HCT116 (cell line): Measurements from ENCODE around the gene TTC33. TPM values are rescaled to one million over a fixed set of nuclear protein-coding genes. Genes with fewer than 3 reads are reported as not detected.

ENCODE experiments used
- ATAC-seq: fragments of 200-7000 bp; cut with Tn5 transposase; 2 replicates; pipeline ENCODE4 v1.9.1; 2020; ENCODE audit warnings: mild to moderate bottlenecking, moderate library complexity
- BruUV-seq: library from RNA; stranded (reverse); fragments of 400-500 nt; replicated peaks from 2 replicates; lab custom pipeline; 2021; lab: Mats Ljungman, UMichigan
- CTCF ChIA-PET: fragments of 300-600 bp; sonication (Branson Sonifier 250); formaldehyde crosslinking; loops from one replicate; lab custom pipeline; 2021; ENCODE audit warnings: antibody characterized with exemption; lab: Charles Lee
- POLR2A ChIA-PET: fragments of 300-600, 350-600 bp; sonication (Branson Sonifier 250); formaldehyde crosslinking; loops from one replicate; lab custom pipeline; 2021; ENCODE audit warnings: antibody characterized with exemption; lab: Charles Lee
- RAD21 ChIA-PET, 2 experiments: fragments of 300-600 bp; sonication (Branson Sonifier 250); formaldehyde crosslinking; loops; one replicate each; lab custom pipeline; 2023; ENCODE audit warnings: low total read pairs in 2 of 2; ENCODE audit not compliant: uncharacterized antibody in 2 of 2, unreplicated experiment in 2 of 2, low non-redundant PET in 1 of 2; lab: Charles Lee
- DNase-seq: peaks from one replicate; pipeline ENCODE4 v3.0.0-alpha.2; 2010; ENCODE audit warnings: low read depth, low spot score
- H2AFZ ChIP-seq: fragments of 200-600 bp; shearing (Covaris generic), sonication (generic); 2 replicates; pipeline ENCODE4 v1.6.1; 2017; ENCODE audit warnings: low read depth, mixed run types, mixed read lengths, antibody characterized with exemption, low read length; ENCODE audit not compliant: poor library complexity, severe bottlenecking
- H3K27ac ChIP-seq: 2 replicates; pipeline ENCODE4 v1.5.1; 2012; ENCODE audit warnings: low read depth, low read length
- H3K27me3 ChIP-seq: fragments of 200-600 bp; sonication (generic); 2 replicates; pipeline ENCODE4 v1.6.1; 2016; ENCODE audit warnings: mixed run types, low read length, mixed read lengths; ENCODE audit not compliant: insufficient read depth
- H3K36me3 ChIP-seq, 2 experiments: fragments of 200-500 bp in 1 of 2; fragments of 200-600 bp in 1 of 2; sonication (Bioruptor generic) in 1 of 2; sonication (generic) in 1 of 2; 2 replicates each; pipeline versions ENCODE4 v1.5.1 to v1.6.1; 2014 to 2016; ENCODE audit warnings: low read length in 2 of 2, inconsistent platforms in 1 of 2, mixed read lengths in 1 of 2, mixed run types in 1 of 2; ENCODE audit not compliant: insufficient read depth in 2 of 2, control insufficient read depth in 1 of 2
- H3K4me1 ChIP-seq, 2 experiments: fragments of 200-600 bp in 1 of 2; sonication (generic) in 1 of 2; 2 replicates each; pipeline versions ENCODE4 v1.5.1 to v1.6.1; 2012 to 2017; ENCODE audit warnings: low read length in 2 of 2, inconsistent platforms in 1 of 2, mild to moderate bottlenecking in 1 of 2, mixed read lengths in 1 of 2, mixed run types in 1 of 2, moderate library complexity in 1 of 2; ENCODE audit not compliant: insufficient read depth in 2 of 2, control insufficient read depth in 1 of 2
- H3K4me2 ChIP-seq: fragments of 200-600 bp; sonication (generic); 2 replicates; pipeline ENCODE4 v1.6.1; 2017; ENCODE audit warnings: mixed run types, low read length, mixed read lengths
- H3K4me3 ChIP-seq, 2 experiments: fragments of 200-600 bp in 1 of 2; sonication (generic) in 1 of 2; replicated peaks in 1 of 2; 2 replicates each; pipeline ENCODE4 v1.5.1; 2011 to 2016; ENCODE audit warnings: low read length in 2 of 2, control low read depth in 1 of 2, low read depth in 1 of 2, mild to moderate bottlenecking in 1 of 2, mixed read lengths in 1 of 2, mixed run types in 1 of 2
- H3K79me2 ChIP-seq: fragments of 200-600 bp; sonication (generic); 2 replicates; pipeline ENCODE4 v1.6.1; 2017; ENCODE audit warnings: mild to moderate bottlenecking, mixed run types, low read length, moderate library complexity, mixed read lengths; ENCODE audit not compliant: insufficient read depth
- H3K9ac ChIP-seq: fragments of 200-600 bp; sonication (generic); 2 replicates; pipeline ENCODE4 v1.6.1; 2016; ENCODE audit warnings: low read length, mixed read lengths
- H3K9me2 ChIP-seq: fragments of 200-600 bp; sonication (generic), shearing (Covaris generic); 2 replicates; pipeline ENCODE4 v1.6.1; 2017; ENCODE audit warnings: mixed run types, mild to moderate bottlenecking, moderate library complexity; ENCODE audit not compliant: insufficient read depth
- H3K9me3 ChIP-seq, 2 experiments: fragments of 200-500 bp in 1 of 2; fragments of 200-600 bp in 1 of 2; sonication (Bioruptor generic) in 1 of 2; sonication (generic) in 1 of 2; 2 replicates each; pipeline ENCODE4 v1.6.1; 2014 to 2017; ENCODE audit warnings: low read length in 2 of 2, mixed read lengths in 2 of 2, inconsistent platforms in 1 of 2, low read depth in 1 of 2, mild to moderate bottlenecking in 1 of 2, mixed run types in 1 of 2, moderate library complexity in 1 of 2; ENCODE audit not compliant: control insufficient read depth in 1 of 2, insufficient read depth in 1 of 2
- H4K20me1 ChIP-seq: fragments of 200-600 bp; sonication (generic), shearing (Covaris generic); 2 replicates; pipeline ENCODE4 v1.6.1; 2017; ENCODE audit warnings: mixed run types, mild to moderate bottlenecking, moderate library complexity; ENCODE audit not compliant: insufficient read depth
- CBX3 ChIP-seq: IDR thresholded peaks from 2 replicates; pipeline ENCODE4 v1.6.1; 2012; ENCODE audit warnings: low read depth
- CTCF ChIP-seq, 3 experiments: fragments of 200-600 bp in 1 of 3; sonication (generic) in 1 of 3; IDR thresholded peaks in 2 of 3; conservative IDR thresholded peaks in 1 of 3; 2 replicates each; pipeline ENCODE4 v1.5.1; 2012 to 2017; ENCODE audit warnings: low read depth in 2 of 3, low read length in 2 of 3, antibody characterized with exemption in 1 of 3, borderline replicate concordance in 1 of 3, control low read depth in 1 of 3, mild to moderate bottlenecking in 1 of 3, mixed read lengths in 1 of 3, mixed run types in 1 of 3, moderate library complexity in 1 of 3; ENCODE audit not compliant: insufficient read depth in 1 of 3
- EGR1 ChIP-seq: IDR thresholded peaks from 2 replicates; pipeline ENCODE4 v1.6.1; 2012; ENCODE audit warnings: low read depth
- MAX ChIP-seq: IDR thresholded peaks from 2 replicates; pipeline ENCODE4 v1.6.1; 2012
- POLR2AphosphoS5 ChIP-seq: IDR thresholded peaks from 2 replicates; pipeline ENCODE4 v1.6.1; 2011; ENCODE audit warnings: mild to moderate bottlenecking, low read depth, low read length, moderate library complexity
- RAD21 ChIP-seq: IDR thresholded peaks from 2 replicates; pipeline ENCODE4 v1.6.1; 2012; ENCODE audit warnings: low read depth, mild to moderate bottlenecking
- TCF7L2 ChIP-seq: IDR thresholded peaks from 2 replicates; pipeline ENCODE4 v1.7.0; 2011; ENCODE audit warnings: borderline replicate concordance, inconsistent platforms; ENCODE audit not compliant: insufficient read depth, insufficient read length; ENCODE audit errors: extremely low read depth
- YY1 ChIP-seq: IDR thresholded peaks from 2 replicates; pipeline ENCODE4 v1.6.1; 2011; ENCODE audit warnings: low read length, low read depth, moderate library complexity, mild to moderate bottlenecking; ENCODE audit not compliant: insufficient replicate concordance; ENCODE audit errors: extremely low read depth
- intact Hi-C: fragments of 100-400 bp; cut with micrococcal nuclease; formaldehyde crosslinking; loops from 2 replicates; pipeline ENCODE4 v1.10.0; 2022
- total RNA-seq: library from RNA; stranded (reverse); gene quantifications from one replicate; pipeline ENCODE4 v1.2.1, GENCODE V29; 2021; ENCODE audit not compliant: unreplicated experiment

Gene TTC33
- total RNA-seq, 1 experiment from 2014 or later, result 14.5 TPM

- H3K9me3 ChIP-seq, result no peaks in the 10 kb centered on the region
- H3K4me2 ChIP-seq, result peak overlapping the region; percentile 84
- peak overlapping the region; percentile 90 to 91 for H3K4me3 ChIP-seq
- H3K27ac ChIP-seq, result peak overlapping the region; percentile 75
- peak; percentile 59 for DNase-seq
- H3K9me2 ChIP-seq, result no peaks in the 10 kb centered on the region
- H4K20me1 ChIP-seq, result no peaks in the 10 kb centered on the region
- H3K9ac ChIP-seq, result peak overlapping the region; percentile 78
- intact Hi-C loops, result loop anchor here (1.0 to 2.0 kb wide), 2 partner anchors 43 to 124 kb away; partner anchors contain the start of gene PRKAA1
- peak; percentile 76 for ATAC-seq
- no peaks in the 10 kb centered on the region; a peak in 1 of 4 replicates for H3K36me3 ChIP-seq
- TF ChIP-seq EGR1 (no peak), CTCF (IDR thresholded peaks at IDR 0.05 in 2 of 3, conservative IDR thresholded peaks at IDR 0.05 in 1 of 3; ENCODE audit: borderline replicate concordance in 1 of 3, insufficient read depth in 1 of 3, low read depth in 2 of 3, low read length in 2 of 3) (peak; percentile 57 to 69 (median 68); a peak in 5 of 6 replicates), POLR2AphosphoS5 (peak; percentile 36; the same call in 1 of the 2 replicates), MAX (no peak), CBX3 (0 out of 2 replicates have a peak, but pooled peaks have one; percentile 40), RAD21 (peak; percentile 57), YY1 (peak; percentile 17), TCF7L2 (no peak)
- H3K4me1 ChIP-seq, result peaks cover 4 to 15% of the 10 kb centered on the region in 2 experiments; a peak in 3 of 4 replicates
- ChIA-PET CTCF (no interaction called here), POLR2A (no interaction called here), RAD21 (interaction anchor here in 1 of 2 experiments (0.6 kb wide), 1 partner anchor 75 kb away, joined by 3 read pairs; no protein-coding TSS in a partner anchor)
- no peaks in the 10 kb centered on the region for H3K27me3 ChIP-seq
- H3K79me2 ChIP-seq, result peaks cover 26% of the 10 kb centered on the region
- peak overlapping the region; percentile 37 for H2AFZ ChIP-seq
- no TSS peak for BruUV-seq
Observed at GRCh38 chr5:40755093-40755406, 711 bp downstream of the TTC33 start.
